GM23338 (cell line): ENCODE results near the gene APOB. TPM values are rescaled to one million over a fixed set of nuclear protein-coding genes. Genes with fewer than 3 reads are reported as not detected.

Experiments
- ATAC-seq: fragments of 200-7000 bp; cut with Tn5 transposase; 3 replicates; pipeline ENCODE4 v1.9.1; 2020
- DNase-seq: peaks from one replicate; pipeline ENCODE4 v3.0.0-alpha.2; 2015; ENCODE audit warnings: low spot score
- H2AFZ ChIP-seq: fragments of 200-600 bp; sonication (generic); 2 replicates; pipeline ENCODE4 v1.8.0; 2016; ENCODE audit warnings: antibody characterized with exemption, mild to moderate bottlenecking, moderate library complexity
- H3F3A ChIP-seq: fragments of 200-600 bp; sonication (generic); replicated peaks from 2 replicates; pipeline ENCODE4 v1.8.0; 2017; ENCODE audit warnings: antibody characterized with exemption, mixed run types, low read depth
- H3K27ac ChIP-seq: fragments of 200-600 bp; sonication (generic); 2 replicates; pipeline ENCODE4 v1.6.1; 2016; ENCODE audit warnings: low read depth
- H3K27me3 ChIP-seq: fragments of 200-600 bp; sonication (generic); 2 replicates; pipeline ENCODE4 v1.8.0; 2016; ENCODE audit warnings: mild to moderate bottlenecking, mixed run types, moderate library complexity; ENCODE audit not compliant: insufficient read depth
- H3K36me3 ChIP-seq: fragments of 200-600 bp; sonication (generic); 2 replicates; pipeline ENCODE4 v1.8.0; 2016; ENCODE audit warnings: mild to moderate bottlenecking; ENCODE audit not compliant: insufficient read depth
- H3K4me1 ChIP-seq: fragments of 200-600 bp; sonication (generic); 2 replicates; pipeline ENCODE4 v1.8.0; 2016; ENCODE audit warnings: mild to moderate bottlenecking, moderate library complexity; ENCODE audit not compliant: insufficient read depth
- H3K4me2 ChIP-seq: fragments of 200-600 bp; sonication (generic); 2 replicates; pipeline ENCODE4 v1.7.1; 2017; ENCODE audit warnings: mixed run types
- H3K4me3 ChIP-seq: fragments of 200-600 bp; sonication (generic); 2 replicates; pipeline ENCODE4 v1.6.1; 2016; ENCODE audit warnings: mixed run types
- H3K79me2 ChIP-seq: fragments of 200-600 bp; sonication (generic); replicated peaks from 2 replicates; pipeline ENCODE4 v1.8.0; 2017; ENCODE audit warnings: mild to moderate bottlenecking; ENCODE audit not compliant: insufficient read depth
- H3K9me2 ChIP-seq: fragments of 200-600 bp; sonication (generic); 2 replicates; pipeline ENCODE4 v1.8.0; 2017; ENCODE audit not compliant: insufficient read depth
- H4K20me1 ChIP-seq: fragments of 200-600 bp; sonication (generic); replicated peaks from 2 replicates; pipeline ENCODE4 v1.8.0; 2017; ENCODE audit warnings: mild to moderate bottlenecking; ENCODE audit not compliant: insufficient read depth
- H3K27ac Mint-ChIP-seq: 2 replicates; pipeline ENCODE4 v1.8.0; 2020; ENCODE audit warnings: inconsistent platforms, mild to moderate bottlenecking, moderate library complexity, mixed read lengths
- H3K27me3 Mint-ChIP-seq: 3 replicates; pipeline ENCODE4 v1.8.0; 2022; ENCODE audit warnings: low read depth, mild to moderate bottlenecking, moderate library complexity, mixed read lengths, inconsistent platforms; ENCODE audit not compliant: insufficient read depth, poor library complexity
- H3K36me3 Mint-ChIP-seq: 3 replicates; pipeline ENCODE4 v1.8.0; 2021; ENCODE audit warnings: low read depth, mild to moderate bottlenecking, inconsistent platforms, moderate library complexity, mixed read lengths
- H3K4me1 Mint-ChIP-seq: 3 replicates; pipeline ENCODE4 v1.8.0; 2020; ENCODE audit warnings: mild to moderate bottlenecking, inconsistent platforms, mixed read lengths
- H3K4me3 Mint-ChIP-seq: 3 replicates; pipeline ENCODE4 v1.8.0; 2021; ENCODE audit warnings: moderate library complexity, mild to moderate bottlenecking, inconsistent platforms, mixed read lengths
- H3K9me3 Mint-ChIP-seq: 3 replicates; pipeline ENCODE4 v1.8.0; 2020; ENCODE audit warnings: moderate library complexity, mild to moderate bottlenecking, inconsistent platforms, mixed read lengths
- CREB1 ChIP-seq: fragments of 250-450 bp; sonication (Bioruptor Pico); IDR thresholded peaks from 2 replicates; pipeline ENCODE4 v1.5.0; 2020; ENCODE audit warnings: low read depth, mild to moderate bottlenecking, moderate library complexity
- CTCF ChIP-seq, 2 experiments: fragments of 200-600 bp in 1 of 2; sonication (generic) in 1 of 2; conservative IDR thresholded peaks; 2 replicates each; pipeline versions ENCODE4 v1.5.1 to v1.6.1; 2016 to 2017; ENCODE audit warnings: antibody characterized with exemption in 2 of 2, low read depth in 2 of 2, mild to moderate bottlenecking in 2 of 2, moderate library complexity in 1 of 2
- ETS1 ChIP-seq: IDR thresholded peaks from 2 replicates; pipeline ENCODE4 v1.6.1; 2016; ENCODE audit warnings: antibody characterized with exemption
- EZH2 ChIP-seq: fragments of 200-600 bp; sonication (generic); IDR thresholded peaks from one replicate; pipeline ENCODE4 v1.8.0; 2017; ENCODE audit warnings: antibody characterized with exemption, mild to moderate bottlenecking, low read depth; ENCODE audit not compliant: unreplicated experiment
- EZH2phosphoT487 ChIP-seq: fragments of 200-600 bp; sonication (generic); IDR thresholded peaks from one replicate; pipeline ENCODE4 v1.8.1; 2018; ENCODE audit warnings: antibody characterized with exemption; ENCODE audit not compliant: unreplicated experiment
- JUNB ChIP-seq: IDR thresholded peaks from one replicate; pipeline ENCODE4 v1.6.1; 2016; ENCODE audit warnings: antibody characterized with exemption; ENCODE audit not compliant: unreplicated experiment
- NANOG ChIP-seq: IDR thresholded peaks from 2 replicates; pipeline ENCODE4 v1.6.1; 2016; ENCODE audit warnings: antibody characterized with exemption, borderline replicate concordance
- STAT1 ChIP-seq: IDR thresholded peaks from one replicate; pipeline ENCODE4 v1.6.1; 2016; ENCODE audit warnings: antibody characterized with exemption; ENCODE audit not compliant: unreplicated experiment
- ZNF114 ChIP-seq: fragments of 250-450 bp; sonication (Bioruptor Pico); IDR thresholded peaks from 2 replicates; pipeline ENCODE4 v1.5.0; 2020; ENCODE audit warnings: mild to moderate bottlenecking, moderate library complexity
- ZNF331 ChIP-seq: fragments of 250-450 bp; sonication (Bioruptor Pico); IDR thresholded peaks from 2 replicates; pipeline ENCODE4 v1.5.0; 2020; ENCODE audit warnings: low read depth, mild to moderate bottlenecking, moderate library complexity
- ZNF462 ChIP-seq: fragments of 250-450 bp; sonication (Bioruptor Pico); IDR thresholded peaks from 2 replicates; pipeline ENCODE4 v1.5.0; 2020; ENCODE audit warnings: mild to moderate bottlenecking, moderate library complexity
- polyA plus RNA-seq: library from polyadenylated mRNA; unstranded; fragments of >200 nt; fragmentation: Nextera tagmentation; extraction: Ambion mirVana; gene quantifications from 2 replicates; pipeline ENCODE4 v1.2.1, GENCODE V29; 2016
- total RNA-seq: library from RNA; depleted of rRNA; stranded (reverse); fragments of >200 nt; shearing (Covaris generic); gene quantifications from 2 replicates; pipeline ENCODE4 v1.2.3, GENCODE V29; 2014
- TF ChIP-seq, protein P1 (sequence below): IDR thresholded peaks from one replicate; pipeline ENCODE4 v1.6.1; 2018; ENCODE audit warnings: antibody characterized with exemption; ENCODE audit not compliant: unreplicated experiment

Gene APOB
- total and polyA plus RNA-seq, 2 experiments from 2014 or later, result 0.08 to 0.56 TPM

DNA sequence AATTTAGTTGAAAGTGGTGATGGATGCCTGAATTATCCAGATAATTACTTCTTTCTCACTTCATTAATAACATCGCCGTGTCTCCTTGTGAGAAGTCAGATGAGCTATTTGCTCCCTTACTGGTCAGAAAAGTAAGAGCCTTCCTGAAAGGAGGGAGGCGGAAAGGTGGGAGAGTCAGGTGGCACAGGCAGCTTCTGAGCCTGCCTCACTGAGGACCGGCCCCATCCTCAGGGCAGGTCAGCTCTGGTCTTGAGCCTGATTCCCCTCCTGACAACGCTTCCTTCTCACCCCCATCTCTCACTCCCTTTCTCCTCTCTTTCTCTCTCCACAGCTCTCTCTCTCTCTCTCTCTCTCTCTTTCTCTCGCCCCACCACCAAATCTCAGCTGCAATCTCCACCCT lies 10.1 kb upstream of the APOB start:
- Mint-ChIP-seq H3K36me3 (no peaks in the 10 kb centered on the region), H3K4me3 (no peak overlapping the region), H3K4me1 (peaks cover 11% of the 10 kb centered on the region; the same call in 2 of the 3 replicates), H3K9me3 (no peaks in the 10 kb centered on the region), H3K27me3 (peaks cover 2% of the 10 kb centered on the region), H3K27ac (no peak overlapping the region)
- no peak; the same call in 2 of the 3 replicates for ATAC-seq
- H2AFZ ChIP-seq, result peak overlapping the region; percentile 78
- H3K4me3 ChIP-seq, result no peak overlapping the region
- no peaks in the 10 kb centered on the region for H3K27me3 ChIP-seq
- no peak overlapping the region for H3K27ac ChIP-seq
- no peaks in the 10 kb centered on the region for H3K9me2 ChIP-seq
- no peak overlapping the region for H3K4me2 ChIP-seq
- no peaks in the 10 kb centered on the region for H3K36me3 ChIP-seq
- no peaks in the 10 kb centered on the region for H4K20me1 ChIP-seq
- TF ChIP-seq EZH2 (no peak), EZH2phosphoT487 (no peak), JUNB (no peak), NANOG (no peak), CTCF (conservative IDR thresholded peaks at IDR 0.05; ENCODE audit: low read depth in 2 of 2) (no peak), ZNF462 (CRISPR knock-in tag) (no peak), ETS1 (no peak), ZNF331 (CRISPR knock-in tag) (no peak), STAT1 (no peak), ZNF114 (no peak), CREB1 (no peak)
- TF ChIP-seq, protein P1, sequence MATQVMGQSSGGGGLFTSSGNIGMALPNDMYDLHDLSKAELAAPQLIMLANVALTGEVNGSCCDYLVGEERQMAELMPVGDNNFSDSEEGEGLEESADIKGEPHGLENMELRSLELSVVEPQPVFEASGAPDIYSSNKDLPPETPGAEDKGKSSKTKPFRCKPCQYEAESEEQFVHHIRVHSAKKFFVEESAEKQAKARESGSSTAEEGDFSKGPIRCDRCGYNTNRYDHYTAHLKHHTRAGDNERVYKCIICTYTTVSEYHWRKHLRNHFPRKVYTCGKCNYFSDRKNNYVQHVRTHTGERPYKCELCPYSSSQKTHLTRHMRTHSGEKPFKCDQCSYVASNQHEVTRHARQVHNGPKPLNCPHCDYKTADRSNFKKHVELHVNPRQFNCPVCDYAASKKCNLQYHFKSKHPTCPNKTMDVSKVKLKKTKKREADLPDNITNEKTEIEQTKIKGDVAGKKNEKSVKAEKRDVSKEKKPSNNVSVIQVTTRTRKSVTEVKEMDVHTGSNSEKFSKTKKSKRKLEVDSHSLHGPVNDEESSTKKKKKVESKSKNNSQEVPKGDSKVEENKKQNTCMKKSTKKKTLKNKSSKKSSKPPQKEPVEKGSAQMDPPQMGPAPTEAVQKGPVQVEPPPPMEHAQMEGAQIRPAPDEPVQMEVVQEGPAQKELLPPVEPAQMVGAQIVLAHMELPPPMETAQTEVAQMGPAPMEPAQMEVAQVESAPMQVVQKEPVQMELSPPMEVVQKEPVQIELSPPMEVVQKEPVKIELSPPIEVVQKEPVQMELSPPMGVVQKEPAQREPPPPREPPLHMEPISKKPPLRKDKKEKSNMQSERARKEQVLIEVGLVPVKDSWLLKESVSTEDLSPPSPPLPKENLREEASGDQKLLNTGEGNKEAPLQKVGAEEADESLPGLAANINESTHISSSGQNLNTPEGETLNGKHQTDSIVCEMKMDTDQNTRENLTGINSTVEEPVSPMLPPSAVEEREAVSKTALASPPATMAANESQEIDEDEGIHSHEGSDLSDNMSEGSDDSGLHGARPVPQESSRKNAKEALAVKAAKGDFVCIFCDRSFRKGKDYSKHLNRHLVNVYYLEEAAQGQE, result no peak
- H3K4me1 ChIP-seq, result no peaks in the 10 kb centered on the region
- DNase-seq, result no peak
- H3K79me2 ChIP-seq, result no peaks in the 10 kb centered on the region
- no peaks in the 10 kb centered on the region for H3F3A ChIP-seq
